Activated T-cell treated with anti-CD3 and anti-CD28 coated beads for 4 hours (primary cell): ENCODE data around the gene KREMEN2.
A peak's percentile ranks its signal among the peaks of the same experiment; 100 is the strongest.
"Not testable (repeated sequence)": the region's sequence is repeated elsewhere in the genome, so short reads cannot be mapped to it uniquely, and the experiment has no call there.

Experiments
- DNase-seq: peaks from one replicate; pipeline ENCODE4 v3.0.0-alpha.2; 2020

Gene KREMEN2, protein sequence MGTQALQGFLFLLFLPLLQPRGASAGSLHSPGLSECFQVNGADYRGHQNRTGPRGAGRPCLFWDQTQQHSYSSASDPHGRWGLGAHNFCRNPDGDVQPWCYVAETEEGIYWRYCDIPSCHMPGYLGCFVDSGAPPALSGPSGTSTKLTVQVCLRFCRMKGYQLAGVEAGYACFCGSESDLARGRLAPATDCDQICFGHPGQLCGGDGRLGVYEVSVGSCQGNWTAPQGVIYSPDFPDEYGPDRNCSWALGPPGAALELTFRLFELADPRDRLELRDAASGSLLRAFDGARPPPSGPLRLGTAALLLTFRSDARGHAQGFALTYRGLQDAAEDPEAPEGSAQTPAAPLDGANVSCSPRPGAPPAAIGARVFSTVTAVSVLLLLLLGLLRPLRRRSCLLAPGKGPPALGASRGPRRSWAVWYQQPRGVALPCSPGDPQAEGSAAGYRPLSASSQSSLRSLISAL

DNA sequence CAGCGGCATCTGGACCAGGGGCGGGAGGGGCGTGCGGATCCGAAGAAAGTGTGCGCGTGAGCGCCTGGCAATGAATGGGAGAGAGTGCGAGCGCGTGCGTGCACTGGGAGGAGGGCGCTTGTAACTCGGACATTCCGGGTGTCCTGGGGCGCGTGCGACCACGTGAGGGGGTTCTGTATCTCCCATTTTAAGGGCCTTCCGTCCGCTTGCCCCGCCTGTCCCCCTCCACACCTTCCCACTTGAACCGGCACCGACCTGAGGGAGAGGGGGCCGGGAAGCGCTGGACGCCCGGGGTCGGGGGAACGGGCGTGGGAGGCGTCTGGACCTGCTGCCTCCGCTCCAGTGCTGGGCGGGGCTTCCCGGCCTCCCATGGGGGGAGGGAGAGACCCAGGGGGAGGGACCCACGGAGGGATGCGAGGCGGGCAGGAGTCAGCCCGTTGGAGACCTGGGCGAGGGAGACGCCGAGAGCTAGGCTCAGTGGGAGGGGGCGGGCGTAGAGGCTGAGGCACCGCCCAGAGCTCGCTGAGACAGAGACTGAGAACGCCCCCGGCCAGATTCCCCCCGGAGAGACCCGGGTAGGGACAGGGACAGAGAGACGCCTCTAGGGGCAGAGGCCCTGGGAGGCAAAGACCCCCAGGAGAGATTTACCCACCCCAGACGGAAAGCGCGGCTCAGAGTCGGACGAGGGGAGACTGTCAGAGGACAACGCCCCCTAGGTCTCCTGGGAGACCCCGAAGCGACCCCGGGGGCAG is at the start of gene KREMEN2:
KREMEN2 (plus strand) TSS at position 553 of the 752 bp plus-strand sequence. CDS start 246 bp downstream, outside the sequence.
- DNase-seq, result peak; percentile 40

DNA sequence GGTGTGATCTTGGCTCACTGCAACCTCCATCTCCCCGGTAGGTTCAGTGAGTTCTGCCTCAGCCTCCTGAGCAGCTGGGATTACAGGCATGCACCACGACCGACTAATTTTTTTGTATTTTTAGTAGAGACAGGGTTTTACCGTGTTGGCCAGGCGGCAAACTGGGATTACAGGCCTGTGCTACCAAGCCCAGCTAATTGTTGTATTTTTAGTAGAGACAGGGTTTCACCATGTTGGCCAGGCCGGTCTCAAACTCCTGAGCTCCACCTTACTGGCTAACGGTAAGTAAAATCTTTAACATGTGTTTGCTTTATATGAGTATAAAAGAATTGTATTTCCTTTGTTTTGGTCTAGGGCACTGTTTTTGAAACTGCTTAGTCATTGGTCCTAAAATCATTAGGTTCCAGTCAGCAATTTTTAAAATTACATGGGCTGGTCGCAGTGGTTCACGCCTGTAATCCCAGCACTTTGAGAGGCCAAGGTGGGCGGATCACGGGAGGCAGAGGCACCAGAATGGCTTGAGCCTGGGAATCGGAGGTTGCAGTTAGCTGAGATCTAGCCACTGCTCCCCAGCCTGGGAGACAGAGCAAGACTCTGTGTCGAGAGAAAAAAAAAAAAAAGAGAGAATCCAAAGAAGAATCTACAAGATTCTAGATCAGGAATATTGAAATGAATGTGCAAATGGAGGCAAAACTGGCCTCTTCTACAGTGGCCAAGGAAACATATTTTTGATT is 48.7 kb upstream of the KREMEN2 start:
- no peak for DNase-seq

DNA sequence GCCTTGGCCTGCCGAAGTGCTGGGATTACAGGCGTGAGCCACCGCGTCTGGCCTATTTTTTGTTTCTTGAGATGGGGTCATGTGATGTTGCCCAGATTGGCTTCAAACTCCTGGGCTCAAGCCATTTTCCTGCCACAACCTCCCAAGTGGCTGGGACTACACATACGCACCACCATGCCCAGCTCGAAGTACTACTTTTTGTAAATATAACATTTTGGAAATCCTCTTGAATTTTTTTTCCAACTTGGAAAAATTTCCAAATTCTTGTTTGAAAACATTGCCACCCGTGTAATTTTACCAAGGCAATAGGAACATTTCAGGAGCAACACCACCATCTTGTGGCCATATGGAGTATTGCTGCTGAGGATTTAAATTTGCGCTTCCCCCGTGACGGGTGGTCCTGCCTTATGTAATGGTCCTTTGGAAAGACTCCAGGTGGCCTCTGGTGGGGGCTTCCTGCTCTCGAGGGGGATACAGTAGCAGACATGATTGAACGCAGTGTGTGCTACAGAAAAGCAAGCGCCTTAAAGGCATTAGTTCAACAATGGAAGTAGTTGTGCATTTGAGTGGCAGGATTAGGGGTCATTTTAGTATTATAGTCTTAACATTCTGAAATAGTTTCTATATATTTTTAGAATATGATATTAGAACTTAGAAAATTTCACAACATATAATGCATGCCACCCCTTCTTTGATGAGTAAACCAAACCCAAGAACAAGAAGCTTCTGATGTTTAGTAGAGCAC is 44.4 kb upstream of the KREMEN2 start:
- DNase-seq, result peak; percentile 54

DNA sequence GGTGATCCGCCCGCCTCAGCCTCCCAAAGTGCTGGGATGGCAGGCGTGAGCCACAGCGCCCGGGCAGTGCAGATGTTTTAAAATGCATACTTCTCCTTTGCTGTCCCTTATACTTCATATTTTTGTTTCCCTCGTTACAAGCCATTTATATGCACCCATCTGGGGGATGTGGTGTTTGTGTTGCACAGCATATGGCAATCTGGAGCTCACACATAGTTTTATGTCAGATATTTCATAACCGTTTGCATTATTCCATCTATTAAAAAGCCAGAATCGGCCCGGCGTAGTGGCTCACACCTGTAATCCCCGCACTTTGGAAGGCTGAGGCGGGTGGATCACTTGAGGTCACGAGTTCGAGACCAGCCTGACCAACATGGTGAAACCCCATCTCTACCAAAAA is 40.6 kb upstream of the KREMEN2 start:
- DNase-seq, result no peak

DNA sequence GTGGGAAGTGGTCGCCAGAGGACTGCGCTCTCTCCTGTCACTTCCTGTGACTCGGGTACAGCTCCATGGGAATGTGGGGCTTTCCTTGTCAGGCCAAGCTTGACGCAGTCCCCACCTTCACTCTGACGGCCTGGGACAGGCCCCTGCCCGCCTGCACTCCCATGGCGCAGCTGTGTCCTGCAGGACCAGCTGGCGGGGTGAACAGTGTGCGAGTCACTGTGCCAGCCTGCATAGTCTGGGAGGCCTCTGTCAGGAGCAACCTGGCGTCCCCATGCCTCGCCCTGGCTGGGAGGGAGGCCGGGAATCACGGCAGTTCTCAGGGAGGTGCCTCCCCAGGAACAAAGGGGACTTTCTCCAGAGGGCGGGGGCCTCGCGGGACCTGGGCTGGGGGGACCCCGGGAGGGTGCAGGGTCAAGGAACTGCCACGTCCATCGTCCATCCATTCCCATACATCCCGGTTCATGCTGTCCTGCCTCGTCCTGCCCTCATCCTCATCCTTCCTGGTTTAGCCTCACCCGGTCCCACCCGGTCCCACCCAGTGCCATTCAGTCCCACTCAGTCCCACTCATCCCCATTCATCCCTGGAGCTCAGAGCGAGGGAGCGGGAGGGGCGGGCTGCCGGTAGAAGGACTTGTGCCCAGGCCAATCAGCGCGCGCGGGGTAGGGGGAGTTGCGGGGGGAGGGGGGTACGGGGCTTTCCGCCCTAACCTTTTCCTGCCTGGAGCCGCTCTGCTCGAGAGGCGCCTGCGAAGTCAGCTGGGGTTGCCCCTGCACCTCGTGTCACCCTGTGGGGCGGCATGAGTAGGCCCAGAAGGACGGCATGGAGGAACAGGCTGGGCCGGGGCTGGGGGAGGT is 38.9 kb upstream of the KREMEN2 start:
- no peak for DNase-seq

DNA sequence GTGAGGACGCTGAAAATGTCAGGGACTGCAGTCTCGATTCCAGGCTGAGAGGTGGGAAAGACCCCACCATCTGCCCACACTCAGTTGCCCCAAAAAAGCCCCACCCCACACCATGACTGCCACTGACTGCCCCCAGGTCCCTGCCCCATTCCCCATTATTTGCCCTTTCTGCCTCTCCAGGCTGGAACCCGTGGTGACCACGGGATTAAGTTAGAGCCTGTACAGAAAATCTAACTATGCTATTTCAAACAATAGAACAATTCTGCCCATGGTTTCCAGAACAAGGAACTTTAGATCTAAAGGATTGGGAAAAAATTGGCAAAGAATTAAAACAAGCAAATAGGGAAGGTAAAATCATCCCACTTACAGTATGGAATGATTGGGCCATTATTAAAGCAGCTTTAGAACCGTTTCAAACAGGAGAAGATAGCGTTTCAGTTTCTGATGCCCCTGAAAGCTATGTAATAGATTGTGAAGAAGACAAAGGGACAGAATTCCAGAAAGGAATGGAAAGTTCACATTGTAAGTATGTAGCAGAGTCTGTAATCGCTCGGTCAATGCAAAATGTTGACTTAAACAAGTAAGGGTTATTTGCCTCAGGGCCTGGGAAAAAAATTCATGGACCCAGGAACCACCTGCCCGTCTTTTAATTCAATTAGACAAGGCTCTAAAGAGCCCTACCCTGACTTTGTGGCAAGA is 38.0 kb upstream of the KREMEN2 start:
- no peak for DNase-seq

DNA sequence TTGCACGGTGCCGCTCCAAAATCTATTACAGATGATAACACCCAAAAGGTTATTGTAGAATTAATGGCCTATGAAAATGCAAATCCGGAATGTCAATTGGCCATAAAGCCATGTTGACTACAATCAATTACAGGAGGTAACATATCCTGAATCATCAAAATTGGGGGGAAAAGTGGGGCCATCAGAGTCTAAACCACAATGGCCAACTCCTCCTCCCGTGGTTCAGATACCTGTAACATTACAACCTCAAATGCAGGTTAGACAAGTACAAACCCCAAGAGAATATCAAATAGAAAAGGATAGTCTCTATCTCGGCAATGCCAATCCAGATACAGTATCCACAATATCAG is 37.5 kb upstream of the KREMEN2 start:
- DNase-seq, result no peak

DNA sequence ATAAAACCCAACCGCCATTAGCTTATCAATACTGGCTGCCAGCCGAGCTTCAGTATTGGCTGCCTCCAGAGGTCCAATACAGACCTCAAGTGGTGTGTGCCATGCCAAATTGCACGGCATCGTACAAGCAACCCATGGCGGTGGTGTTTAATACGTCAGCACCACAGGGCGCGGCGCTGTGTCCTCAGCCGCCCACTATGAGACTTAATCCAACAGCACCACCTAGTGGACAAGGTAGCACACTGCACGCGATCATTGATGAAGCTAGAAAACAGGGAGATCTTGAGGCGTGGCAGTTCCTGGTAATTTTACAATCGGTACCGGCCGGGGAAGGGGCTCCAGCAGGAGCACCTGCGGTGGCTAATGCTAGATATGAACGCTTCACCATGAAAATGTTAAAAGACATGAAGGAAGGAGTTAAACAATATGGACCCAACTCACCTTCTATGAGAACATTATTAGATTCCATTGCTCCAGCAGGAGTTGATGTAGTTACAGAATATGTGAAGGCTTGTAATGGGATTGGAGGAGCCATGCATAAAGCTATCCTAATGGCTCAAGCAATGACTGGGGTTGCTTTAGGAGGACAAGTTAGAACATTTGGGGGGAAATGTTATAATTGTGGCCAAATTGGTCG is 36.9 kb upstream of the KREMEN2 start:
- peak; percentile 88 for DNase-seq

DNA sequence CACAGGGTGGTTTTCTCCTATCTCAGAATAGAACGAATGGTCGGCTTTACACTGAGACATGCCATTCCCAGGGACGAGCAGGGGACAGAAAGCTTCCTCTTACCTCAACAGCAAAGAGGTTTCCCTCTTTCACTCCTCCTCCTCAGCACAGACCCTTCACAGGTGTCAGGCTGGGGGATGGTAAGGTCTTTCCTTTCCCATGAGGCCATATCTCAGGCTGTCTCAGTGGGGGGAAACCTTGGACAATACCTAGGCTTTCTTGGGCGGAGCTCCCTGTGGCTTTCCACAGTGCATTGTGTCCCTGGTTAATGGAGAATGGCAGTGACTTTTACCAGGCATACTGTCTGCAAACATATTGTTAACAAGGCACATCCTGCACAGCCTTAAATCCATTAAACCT is 35.9 kb upstream of the KREMEN2 start:
- not testable (repeated sequence) for DNase-seq

DNA sequence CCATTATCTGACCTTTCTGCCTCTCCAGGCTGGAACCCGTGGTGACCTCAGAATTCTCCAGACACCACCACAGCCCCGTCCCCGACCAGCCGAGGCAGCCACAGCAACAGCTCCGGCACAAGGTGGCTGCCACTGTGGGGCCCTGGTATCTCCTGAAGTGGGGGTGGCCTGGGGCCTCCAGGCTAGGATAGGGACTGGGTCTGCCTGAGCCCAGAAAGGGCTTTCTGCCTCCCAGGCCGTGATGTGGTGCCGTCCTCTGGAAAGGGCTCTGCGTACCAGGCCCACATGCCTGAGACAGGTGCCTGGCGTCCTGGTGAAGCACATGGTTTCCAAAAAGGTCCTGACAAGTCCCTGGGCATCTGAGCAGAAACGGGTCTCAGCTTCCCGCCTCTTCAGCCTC is 35.3 kb upstream of the KREMEN2 start:
- no peak for DNase-seq

DNA sequence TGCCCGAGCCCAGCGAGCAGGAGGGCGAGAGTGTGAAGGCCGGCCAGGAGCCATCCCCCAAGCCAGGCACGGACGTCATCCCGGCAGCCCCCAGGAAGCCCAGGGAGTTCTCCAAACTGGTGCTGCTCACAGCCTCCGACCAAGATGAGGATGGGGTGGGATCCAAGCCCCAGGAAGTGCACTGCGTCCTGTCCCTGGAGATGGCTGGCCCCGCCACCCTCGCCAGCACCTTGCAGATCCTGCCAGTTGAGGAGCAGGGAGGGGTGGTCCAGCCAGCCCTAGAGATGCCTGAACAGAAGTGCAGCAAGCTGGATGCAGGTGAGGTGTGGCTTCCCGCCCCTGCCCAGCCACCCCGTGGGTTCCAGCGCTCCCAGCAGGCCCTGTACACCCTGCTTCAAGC is 34.4 kb upstream of the KREMEN2 start:
- DNase-seq, result no peak

DNA sequence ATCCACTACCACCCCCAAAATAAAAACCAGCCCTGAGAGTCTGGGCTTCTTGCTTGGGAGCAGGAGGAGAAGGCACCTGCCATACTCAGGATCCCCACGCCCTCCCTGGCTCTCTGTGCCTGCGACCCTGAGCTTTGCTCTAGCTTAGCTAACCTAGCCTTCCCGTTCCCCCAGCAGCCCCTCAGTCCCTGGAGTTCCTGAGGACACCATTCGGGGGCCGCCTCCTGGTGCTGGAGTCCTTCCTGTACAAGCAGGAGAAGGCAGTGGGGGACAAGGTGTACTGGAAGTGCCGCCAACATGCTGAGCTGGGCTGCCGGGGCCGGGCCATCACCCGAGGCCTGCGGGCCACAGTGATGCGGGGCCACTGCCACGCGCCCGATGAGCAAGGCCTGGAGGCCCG is 33.8 kb upstream of the KREMEN2 start:
- DNase-seq, result no peak

DNA sequence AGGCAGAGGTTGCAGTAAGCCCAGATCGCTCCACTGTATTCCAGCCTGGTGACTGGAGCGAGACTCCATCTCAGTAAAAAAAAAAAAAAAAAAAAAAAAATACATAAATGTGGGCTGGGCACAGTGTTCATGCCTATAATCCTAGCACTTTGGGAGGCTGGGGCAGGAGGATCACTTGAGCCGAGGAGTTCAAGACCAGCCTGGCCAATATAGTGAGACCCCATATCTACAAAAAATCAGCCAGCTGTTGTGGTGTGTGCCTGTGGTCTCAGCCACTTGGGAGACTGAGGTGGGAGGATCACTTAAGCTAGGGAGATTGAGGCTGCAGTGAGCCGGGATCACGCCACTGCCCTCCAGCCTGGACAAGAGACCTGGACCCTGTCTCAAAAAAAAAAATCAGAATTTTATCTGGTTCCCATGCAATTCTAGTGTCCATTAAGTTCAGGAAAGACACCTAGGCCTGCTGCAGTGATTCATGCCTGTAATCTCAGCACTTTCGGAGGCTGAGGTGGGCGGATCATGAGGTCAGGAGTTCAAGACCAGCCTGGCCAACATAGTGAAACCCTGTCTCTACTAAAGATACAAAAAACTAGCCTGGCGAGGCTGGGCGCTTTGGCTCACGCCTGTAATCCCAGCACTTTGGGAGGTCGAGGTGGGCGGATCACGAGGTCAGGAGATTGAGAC is 32.7 kb upstream of the KREMEN2 start:
- DNase-seq, result not testable (repeated sequence)

DNA sequence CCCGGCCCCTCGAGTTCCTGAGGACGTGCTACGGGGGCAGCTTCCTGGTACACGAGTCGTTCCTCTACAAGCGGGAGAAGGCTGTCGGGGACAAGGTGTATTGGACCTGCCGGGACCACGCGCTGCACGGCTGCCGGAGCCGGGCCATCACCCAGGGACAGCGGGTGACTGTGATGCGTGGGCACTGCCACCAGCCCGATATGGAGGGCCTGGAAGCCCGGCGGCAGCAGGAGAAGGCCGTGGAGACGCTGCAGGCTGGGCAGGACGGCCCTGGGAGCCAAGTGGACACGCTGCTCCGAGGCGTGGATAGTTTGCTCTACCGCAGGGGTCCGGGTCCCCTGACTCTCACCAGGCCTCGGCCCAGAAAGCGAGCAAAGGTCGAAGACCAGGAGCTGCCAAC is 30.9 kb upstream of the KREMEN2 start:
- DNase-seq, result no peak

DNA sequence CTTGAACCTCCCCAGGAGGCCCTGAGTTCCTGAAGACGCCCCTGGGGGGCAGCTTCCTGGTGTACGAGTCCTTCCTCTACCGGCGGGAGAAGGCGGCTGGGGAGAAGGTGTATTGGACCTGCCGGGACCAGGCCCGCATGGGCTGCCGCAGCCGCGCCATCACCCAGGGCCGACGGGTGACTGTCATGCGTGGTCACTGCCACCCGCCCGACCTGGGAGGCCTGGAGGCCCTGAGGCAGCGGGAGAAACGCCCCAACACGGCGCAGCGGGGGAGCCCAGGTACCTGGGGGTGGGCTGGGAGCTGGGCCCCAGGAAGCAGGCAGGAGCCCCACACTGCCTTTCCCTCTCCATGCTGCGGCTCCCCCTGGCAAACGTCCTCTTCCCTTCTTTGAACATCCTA is 30.4 kb upstream of the KREMEN2 start:
- no peak for DNase-seq

DNA sequence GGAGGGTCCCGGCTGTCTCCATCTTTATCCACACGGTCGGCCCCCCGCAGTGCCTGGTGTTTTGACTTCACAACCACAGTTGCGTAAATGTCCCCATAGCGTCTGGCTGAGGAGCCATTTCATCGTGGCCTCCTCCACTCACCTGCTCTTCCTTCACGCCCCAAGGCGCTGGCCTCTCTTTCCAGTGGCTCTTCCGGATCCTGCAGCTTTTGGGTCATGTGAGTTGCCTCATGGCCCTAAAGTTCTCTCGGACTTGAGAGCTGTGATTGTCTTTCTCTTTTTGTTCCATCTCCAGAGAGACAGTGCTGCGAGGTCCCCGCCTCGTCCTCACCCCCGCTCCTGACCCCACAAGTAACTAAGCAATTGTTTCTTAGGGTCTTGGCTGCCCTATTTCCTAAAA is 29.6 kb upstream of the KREMEN2 start:
- DNase-seq, result no peak

DNA sequence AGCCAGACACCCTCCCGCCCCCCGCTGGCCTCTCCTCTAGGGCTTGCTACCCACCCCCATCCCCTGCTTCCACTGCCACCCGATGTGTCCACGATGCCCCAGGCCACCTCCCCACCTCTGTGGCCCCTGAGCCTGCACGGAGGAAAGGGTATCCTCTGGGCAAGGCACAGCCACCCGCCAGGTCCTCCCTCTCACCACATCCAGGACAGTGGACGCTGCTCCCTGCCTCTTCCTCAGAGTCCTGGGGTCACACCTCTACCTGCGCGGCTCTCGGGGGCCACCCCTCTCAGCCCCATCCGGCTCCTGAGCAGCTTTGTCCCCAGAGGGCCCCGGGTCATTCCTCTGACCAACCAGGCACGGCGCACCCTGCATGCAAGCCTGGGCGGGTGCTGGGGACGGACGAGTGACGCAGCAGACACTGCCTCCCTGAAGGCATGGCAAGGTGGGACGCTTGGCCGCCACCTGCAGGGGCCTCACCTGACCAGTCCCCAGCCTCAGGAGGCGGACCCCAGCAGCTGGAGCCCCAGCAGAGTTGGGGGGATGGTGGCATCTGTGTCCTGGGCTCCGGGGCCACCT is 27.6 kb upstream of the KREMEN2 start:
- DNase-seq, result no peak

DNA sequence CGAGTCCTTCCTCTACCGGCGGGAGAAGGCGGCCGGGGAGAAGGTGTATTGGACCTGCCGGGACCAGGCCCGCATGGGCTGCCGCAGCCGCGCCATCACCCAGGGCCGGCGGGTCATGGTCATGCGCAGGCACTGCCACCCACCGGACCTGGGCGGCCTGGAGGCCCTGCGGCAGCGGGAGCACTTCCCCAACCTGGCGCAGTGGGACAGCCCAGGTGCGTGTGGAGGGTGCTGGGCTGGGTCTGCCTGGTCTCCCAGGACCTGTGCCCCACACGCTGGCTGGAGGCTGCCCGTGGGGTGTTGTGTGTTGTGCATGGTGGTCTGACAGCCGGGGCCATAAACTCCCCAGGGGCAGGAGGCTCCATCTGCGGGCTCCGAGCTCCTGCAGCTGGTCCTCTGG is 26.9 kb upstream of the KREMEN2 start:
- DNase-seq, result no peak

DNA sequence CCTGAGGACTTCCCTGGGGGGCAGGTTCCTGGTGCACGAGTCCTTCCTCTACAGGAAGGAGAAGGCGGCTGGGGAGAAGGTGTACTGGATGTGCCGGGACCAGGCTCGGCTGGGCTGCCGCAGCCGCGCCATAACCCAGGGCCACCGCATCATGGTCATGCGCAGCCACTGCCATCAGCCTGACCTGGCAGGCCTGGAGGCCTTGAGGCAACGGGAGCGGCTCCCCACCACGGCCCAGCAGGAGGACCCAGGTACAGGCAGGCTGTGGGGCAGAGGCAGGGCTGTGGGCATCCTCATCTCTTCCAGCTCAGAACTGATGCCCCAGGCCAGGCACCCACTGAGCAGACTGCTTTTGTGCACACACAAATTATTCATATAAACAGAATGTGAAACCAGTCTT is 25.9 kb upstream of the KREMEN2 start:
- DNase-seq, result no peak

DNA sequence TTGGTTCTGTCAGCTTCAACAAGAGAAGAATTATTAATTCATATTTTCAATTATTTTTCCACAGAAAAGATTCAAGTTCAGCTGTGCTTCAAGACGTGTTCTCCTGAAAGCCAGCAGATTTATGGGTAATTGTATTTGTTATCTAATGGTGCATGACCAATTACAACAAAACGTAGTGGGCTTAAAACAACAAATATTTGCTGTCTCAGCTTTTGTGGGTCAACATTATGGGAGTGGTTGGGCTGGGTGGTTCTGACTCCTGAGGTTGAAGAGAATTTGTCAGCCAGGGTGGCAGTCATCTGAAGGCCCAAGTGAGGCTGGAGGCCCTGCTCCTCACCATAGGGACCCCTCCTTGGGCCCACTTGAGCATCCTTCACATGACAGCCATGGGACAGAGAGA is 24.1 kb upstream of the KREMEN2 start:
- no peak for DNase-seq
